HepG2 (cell line): ENCODE data around the gene MAOB. TPM values are rescaled to one million over a fixed set of nuclear protein-coding genes. Genes with fewer than 3 reads are reported as not detected.

Experiments
- NCOA1 ChIP-seq: sonication (generic); formaldehyde crosslinking; IDR thresholded peaks from 2 replicates; pipeline ENCODE4 v1.9.0; 2021; ENCODE audit warnings: missing genetic modification reagents
- NFYB ChIP-seq: sonication (generic); formaldehyde crosslinking; IDR thresholded peaks from 2 replicates; pipeline ENCODE4 v1.4.0; 2020; ENCODE audit warnings: missing genetic modification reagents
- PHF21A ChIP-seq: sonication (generic); formaldehyde crosslinking; IDR thresholded peaks from 2 replicates; pipeline ENCODE4 v1.5.0; 2020; ENCODE audit warnings: mild to moderate bottlenecking, missing genetic modification reagents
- SIX1 ChIP-seq: sonication (generic); formaldehyde crosslinking; IDR thresholded peaks from 2 replicates; pipeline ENCODE4 v1.4.0; 2020; ENCODE audit warnings: missing genetic modification reagents, borderline replicate concordance
- SP1 ChIP-seq, 2 experiments: fragments of 450-650 bp in 1 of 2; sonication (generic) in 1 of 2; formaldehyde crosslinking in 1 of 2; IDR thresholded peaks; 2 replicates each; pipeline versions ENCODE4 v1.4.0 to v1.6.1; 2016 to 2020; ENCODE audit warnings: missing genetic modification reagents in 1 of 2
- TEAD3 ChIP-seq: optimal IDR thresholded peaks from 2 replicates; pipeline ENCODE3; 2016; ENCODE audit warnings: borderline replicate concordance
- ZBTB20 ChIP-seq: sonication (generic); formaldehyde crosslinking; IDR thresholded peaks from 2 replicates; pipeline ENCODE4 v1.8.1; 2023; ENCODE audit warnings: missing genetic modification reagents, low read depth, mild to moderate bottlenecking, borderline replicate concordance
- ZNF30 ChIP-seq: sonication (generic); formaldehyde crosslinking; IDR thresholded peaks from 2 replicates; pipeline ENCODE4 v1.5.0; 2020; ENCODE audit warnings: mild to moderate bottlenecking, missing genetic modification reagents
- ZNF510 ChIP-seq: sonication (generic); formaldehyde crosslinking; IDR thresholded peaks from 2 replicates; pipeline ENCODE4 v1.4.0; 2020; ENCODE audit warnings: low read depth, mild to moderate bottlenecking, missing genetic modification reagents
- ZNF747 ChIP-seq: sonication (generic); formaldehyde crosslinking; IDR thresholded peaks from 2 replicates; pipeline ENCODE4 v1.8.1; 2023; ENCODE audit warnings: missing genetic modification reagents, mild to moderate bottlenecking, borderline replicate concordance
- polyA plus RNA-seq, 8 experiments: library from polyadenylated mRNA; depleted of rRNA in 3 of 8; stranded (reverse) in 7 of 8; unstranded in 1 of 8; fragments of >200 nt; fragmentation: Illumina TruSeq in 4 of 8; extraction: Trizol in 4 of 8; gene quantifications; 2 replicates each; pipeline versions ENCODE4 v1.2.1 to v1.2.3, GENCODE V29; 2011 to 2016; ENCODE audit warnings: low read depth in 4 of 8, missing spikeins in 1 of 8, mixed read lengths in 1 of 8; ENCODE audit not compliant: insufficient read depth in 1 of 8
- total RNA-seq, 5 experiments: library from RNA; depleted of rRNA; stranded (reverse); fragments of >200 nt; fragmentation: Illumina TruSeq; extraction: Trizol; gene quantifications; 2 replicates each; pipeline ENCODE4 v1.2.3, GENCODE V29; 2016; ENCODE audit warnings: low read depth in 1 of 5
- TF ChIP-seq, protein P1 (sequence below): sonication (generic); formaldehyde crosslinking; IDR thresholded peaks from 2 replicates; pipeline ENCODE4 v1.5.1; 2020; ENCODE audit warnings: missing genetic modification reagents, mild to moderate bottlenecking, borderline replicate concordance
- TF ChIP-seq, protein P2 (sequence below): sonication (generic); formaldehyde crosslinking; IDR thresholded peaks from 2 replicates; pipeline ENCODE4 v1.5.0; 2020; ENCODE audit warnings: mild to moderate bottlenecking, missing genetic modification reagents, borderline replicate concordance
- TF ChIP-seq, protein P3 (sequence below): IDR thresholded peaks from 2 replicates; pipeline ENCODE4 v1.6.1; 2016
- TF ChIP-seq, protein P4 (sequence below): sonication (generic); formaldehyde crosslinking; IDR thresholded peaks from 2 replicates; pipeline ENCODE4 v1.8.0; 2022; ENCODE audit warnings: mild to moderate bottlenecking, missing genetic modification reagents
- TF ChIP-seq, protein P5 (sequence below): IDR thresholded peaks from 2 replicates; pipeline ENCODE4 v1.6.1; 2018; ENCODE audit warnings: missing genetic modification reagents
- TF ChIP-seq, protein P6 (sequence below): sonication (generic); formaldehyde crosslinking; IDR thresholded peaks from 2 replicates; pipeline ENCODE4 v1.5.1; 2020; ENCODE audit warnings: missing genetic modification reagents, mild to moderate bottlenecking, borderline replicate concordance

Gene MAOB
- total and polyA plus RNA-seq, 2 of the 13 experiments (the other 11 are each of a cell fraction or from before 2014, with no cell fraction given): 11.0 to 19.0 TPM

DNA sequence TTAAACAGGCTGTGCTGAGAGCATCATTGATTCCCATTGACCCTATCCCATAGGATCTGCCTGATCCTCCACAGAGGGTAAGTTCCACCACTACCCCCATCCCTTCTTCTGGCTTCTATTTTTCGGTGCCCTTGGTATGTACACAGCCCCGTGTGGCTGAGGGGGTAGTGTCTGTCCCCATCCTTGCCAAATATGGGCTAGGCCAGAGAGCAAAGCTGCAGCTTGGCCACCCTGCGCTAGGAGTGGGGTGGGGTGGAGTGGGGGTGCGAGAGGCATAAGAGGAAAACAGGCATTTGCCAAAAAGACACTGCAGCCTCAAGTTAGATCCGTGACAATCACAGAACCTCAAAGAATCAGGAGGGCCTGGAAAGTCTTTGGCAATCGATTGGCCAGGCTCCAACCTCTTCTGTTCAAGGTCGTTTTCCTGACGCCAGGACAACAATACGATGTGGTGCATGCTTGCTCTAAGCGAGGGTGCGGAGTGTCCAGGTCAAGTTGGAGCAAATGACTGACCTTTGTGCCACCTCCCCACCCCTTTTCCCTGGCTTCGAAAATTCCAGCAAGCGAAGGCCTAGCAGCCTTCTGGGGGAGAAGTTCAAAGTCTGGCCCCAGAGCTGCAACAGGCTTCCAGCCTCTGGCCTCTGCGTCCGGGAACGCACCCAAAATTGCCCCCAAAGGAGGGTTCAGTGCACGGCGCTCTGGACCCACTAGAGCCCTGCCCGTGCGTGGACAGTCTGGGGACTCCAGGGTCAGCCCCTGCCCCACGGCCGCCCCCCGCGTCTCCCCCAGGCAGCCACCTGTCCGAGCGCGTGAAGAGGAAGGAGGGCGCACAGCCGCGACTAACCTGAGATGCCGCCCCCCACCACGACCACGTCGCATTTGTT is 598 bp downstream of the MAOB start (continued):
- TF ChIP-seq, protein P1, sequence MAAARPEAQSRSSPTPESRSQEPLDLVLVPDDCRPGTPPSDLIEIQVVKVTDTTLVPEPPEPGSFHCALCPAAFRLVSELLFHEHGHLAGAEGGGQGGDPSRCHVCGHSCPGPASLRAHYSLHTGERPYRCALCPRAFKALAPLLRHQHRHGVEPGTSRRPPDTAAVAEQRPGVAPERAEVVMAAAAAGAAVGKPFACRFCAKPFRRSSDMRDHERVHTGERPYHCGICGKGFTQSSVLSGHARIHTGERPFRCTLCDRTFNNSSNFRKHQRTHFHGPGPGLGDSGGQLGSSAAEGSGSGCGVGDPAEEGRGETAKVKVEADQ: no peak
- TF ChIP-seq NFYB (CRISPR knock-in tag): no peak
- TF ChIP-seq NCOA1: peak; percentile 23; the same call in 1 of the 2 replicates
- no peak for TF ChIP-seq SP1 (IDR thresholded peaks at IDR 0.05)
- TF ChIP-seq SP1 (CRISPR knock-in tag; IDR thresholded peaks at IDR 0.05): no peak
- TF ChIP-seq, protein P2, sequence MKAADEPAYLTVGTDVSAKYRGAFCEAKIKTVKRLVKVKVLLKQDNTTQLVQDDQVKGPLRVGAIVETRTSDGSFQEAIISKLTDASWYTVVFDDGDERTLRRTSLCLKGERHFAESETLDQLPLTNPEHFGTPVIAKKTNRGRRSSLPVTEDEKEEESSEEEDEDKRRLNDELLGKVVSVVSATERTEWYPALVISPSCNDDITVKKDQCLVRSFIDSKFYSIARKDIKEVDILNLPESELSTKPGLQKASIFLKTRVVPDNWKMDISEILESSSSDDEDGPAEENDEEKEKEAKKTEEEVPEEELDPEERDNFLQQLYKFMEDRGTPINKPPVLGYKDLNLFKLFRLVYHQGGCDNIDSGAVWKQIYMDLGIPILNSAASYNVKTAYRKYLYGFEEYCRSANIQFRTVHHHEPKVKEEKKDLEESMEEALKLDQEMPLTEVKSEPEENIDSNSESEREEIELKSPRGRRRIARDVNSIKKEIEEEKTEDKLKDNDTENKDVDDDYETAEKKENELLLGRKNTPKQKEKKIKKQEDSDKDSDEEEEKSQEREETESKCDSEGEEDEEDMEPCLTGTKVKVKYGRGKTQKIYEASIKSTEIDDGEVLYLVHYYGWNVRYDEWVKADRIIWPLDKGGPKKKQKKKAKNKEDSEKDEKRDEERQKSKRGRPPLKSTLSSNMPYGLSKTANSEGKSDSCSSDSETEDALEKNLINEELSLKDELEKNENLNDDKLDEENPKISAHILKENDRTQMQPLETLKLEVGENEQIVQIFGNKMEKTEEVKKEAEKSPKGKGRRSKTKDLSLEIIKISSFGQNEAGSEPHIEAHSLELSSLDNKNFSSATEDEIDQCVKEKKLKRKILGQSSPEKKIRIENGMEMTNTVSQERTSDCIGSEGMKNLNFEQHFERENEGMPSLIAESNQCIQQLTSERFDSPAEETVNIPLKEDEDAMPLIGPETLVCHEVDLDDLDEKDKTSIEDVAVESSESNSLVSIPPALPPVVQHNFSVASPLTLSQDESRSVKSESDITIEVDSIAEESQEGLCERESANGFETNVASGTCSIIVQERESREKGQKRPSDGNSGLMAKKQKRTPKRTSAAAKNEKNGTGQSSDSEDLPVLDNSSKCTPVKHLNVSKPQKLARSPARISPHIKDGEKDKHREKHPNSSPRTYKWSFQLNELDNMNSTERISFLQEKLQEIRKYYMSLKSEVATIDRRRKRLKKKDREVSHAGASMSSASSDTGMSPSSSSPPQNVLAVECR (CRISPR knock-in tag): peak; percentile 12; the same call in 1 of the 2 replicates
- TF ChIP-seq ZBTB20: peak; percentile 31; the same call in 1 of the 2 replicates
- TF ChIP-seq ZNF747 (CRISPR knock-in tag): no peak
- peak; percentile 71 for TF ChIP-seq PHF21A (CRISPR knock-in tag)
- TF ChIP-seq, protein P3, sequence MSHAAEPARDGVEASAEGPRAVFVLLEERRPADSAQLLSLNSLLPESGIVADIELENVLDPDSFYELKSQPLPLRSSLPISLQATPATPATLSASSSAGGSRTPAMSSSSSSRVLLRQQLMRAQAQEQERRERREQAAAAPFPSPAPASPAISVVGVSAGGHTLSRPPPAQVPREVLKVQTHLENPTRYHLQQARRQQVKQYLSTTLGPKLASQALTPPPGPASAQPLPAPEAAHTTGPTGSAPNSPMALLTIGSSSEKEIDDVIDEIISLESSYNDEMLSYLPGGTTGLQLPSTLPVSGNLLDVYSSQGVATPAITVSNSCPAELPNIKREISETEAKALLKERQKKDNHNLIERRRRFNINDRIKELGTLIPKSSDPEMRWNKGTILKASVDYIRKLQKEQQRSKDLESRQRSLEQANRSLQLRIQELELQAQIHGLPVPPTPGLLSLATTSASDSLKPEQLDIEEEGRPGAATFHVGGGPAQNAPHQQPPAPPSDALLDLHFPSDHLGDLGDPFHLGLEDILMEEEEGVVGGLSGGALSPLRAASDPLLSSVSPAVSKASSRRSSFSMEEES (CRISPR knock-in tag): no peak
- TF ChIP-seq, protein P4, sequence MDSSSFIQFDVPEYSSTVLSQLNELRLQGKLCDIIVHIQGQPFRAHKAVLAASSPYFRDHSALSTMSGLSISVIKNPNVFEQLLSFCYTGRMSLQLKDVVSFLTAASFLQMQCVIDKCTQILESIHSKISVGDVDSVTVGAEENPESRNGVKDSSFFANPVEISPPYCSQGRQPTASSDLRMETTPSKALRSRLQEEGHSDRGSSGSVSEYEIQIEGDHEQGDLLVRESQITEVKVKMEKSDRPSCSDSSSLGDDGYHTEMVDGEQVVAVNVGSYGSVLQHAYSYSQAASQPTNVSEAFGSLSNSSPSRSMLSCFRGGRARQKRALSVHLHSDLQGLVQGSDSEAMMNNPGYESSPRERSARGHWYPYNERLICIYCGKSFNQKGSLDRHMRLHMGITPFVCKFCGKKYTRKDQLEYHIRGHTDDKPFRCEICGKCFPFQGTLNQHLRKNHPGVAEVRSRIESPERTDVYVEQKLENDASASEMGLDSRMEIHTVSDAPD (CRISPR knock-in tag): peak; percentile 75; the same call in 1 of the 2 replicates
- TF ChIP-seq TEAD3 (CRISPR knock-in tag): peak; percentile 75
- TF ChIP-seq SIX1: no peak
- no peak for TF ChIP-seq ZNF510 (CRISPR knock-in tag)
- TF ChIP-seq, protein P5, sequence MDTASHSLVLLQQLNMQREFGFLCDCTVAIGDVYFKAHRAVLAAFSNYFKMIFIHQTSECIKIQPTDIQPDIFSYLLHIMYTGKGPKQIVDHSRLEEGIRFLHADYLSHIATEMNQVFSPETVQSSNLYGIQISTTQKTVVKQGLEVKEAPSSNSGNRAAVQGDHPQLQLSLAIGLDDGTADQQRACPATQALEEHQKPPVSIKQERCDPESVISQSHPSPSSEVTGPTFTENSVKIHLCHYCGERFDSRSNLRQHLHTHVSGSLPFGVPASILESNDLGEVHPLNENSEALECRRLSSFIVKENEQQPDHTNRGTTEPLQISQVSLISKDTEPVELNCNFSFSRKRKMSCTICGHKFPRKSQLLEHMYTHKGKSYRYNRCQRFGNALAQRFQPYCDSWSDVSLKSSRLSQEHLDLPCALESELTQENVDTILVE (CRISPR knock-in tag): no peak
- no peak for TF ChIP-seq ZNF30 (CRISPR knock-in tag)
- TF ChIP-seq, protein P6, sequence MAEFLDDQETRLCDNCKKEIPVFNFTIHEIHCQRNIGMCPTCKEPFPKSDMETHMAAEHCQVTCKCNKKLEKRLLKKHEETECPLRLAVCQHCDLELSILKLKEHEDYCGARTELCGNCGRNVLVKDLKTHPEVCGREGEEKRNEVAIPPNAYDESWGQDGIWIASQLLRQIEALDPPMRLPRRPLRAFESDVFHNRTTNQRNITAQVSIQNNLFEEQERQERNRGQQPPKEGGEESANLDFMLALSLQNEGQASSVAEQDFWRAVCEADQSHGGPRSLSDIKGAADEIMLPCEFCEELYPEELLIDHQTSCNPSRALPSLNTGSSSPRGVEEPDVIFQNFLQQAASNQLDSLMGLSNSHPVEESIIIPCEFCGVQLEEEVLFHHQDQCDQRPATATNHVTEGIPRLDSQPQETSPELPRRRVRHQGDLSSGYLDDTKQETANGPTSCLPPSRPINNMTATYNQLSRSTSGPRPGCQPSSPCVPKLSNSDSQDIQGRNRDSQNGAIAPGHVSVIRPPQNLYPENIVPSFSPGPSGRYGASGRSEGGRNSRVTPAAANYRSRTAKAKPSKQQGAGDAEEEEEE (CRISPR knock-in tag): no peak
